Measurements from ENCODE around the gene FBXO47.

- no peak for TF ChIP-seq CTCF (conservative IDR thresholded peaks at IDR 0.05)
- TF ChIP-seq ZFX (IDR thresholded peaks at IDR 0.05) = no peak
Measured at GRCh38 chr17:38898812-38899348, 68.3 kb downstream of the FBXO47 start.
